Thyroid gland (tissue), 4 donors: Measurements from ENCODE around the gene EFTUD2. TPM values are rescaled to one million over a fixed set of nuclear protein-coding genes. Genes with fewer than 3 reads are reported as not detected.
A peak's percentile ranks its signal among the peaks of the same experiment; 100 is the strongest.

ENCODE experiments used
- DNase-seq, 2 donors: peaks; one replicate each; pipeline ENCODE4 v3.0.0-alpha.2; 2019
- H3K27ac ChIP-seq, 3 donors: fragments of 200-600 bp; sonication (generic); 1 replicate in 2 of 3; 2 replicates in 1 of 3; pipeline ENCODE4 v1.5.1; 2016 to 2019; ENCODE audit warnings: mild to moderate bottlenecking in 1 of 3, moderate library complexity in 1 of 3
- H3K27me3 ChIP-seq: fragments of 200-600 bp; sonication (generic); one replicate; pipeline ENCODE4 v1.5.1; 2019
- H3K36me3 ChIP-seq, 2 donors: fragments of 200-600 bp; sonication (generic); one replicate each; pipeline ENCODE4 v1.5.1; 2016 to 2019
- H3K4me1 ChIP-seq, 2 donors: fragments of 200-600 bp; sonication (generic); one replicate each; pipeline ENCODE4 v1.5.1; 2017 to 2019
- H3K4me3 ChIP-seq, 3 donors: fragments of 200-600 bp; sonication (generic); replicated peaks in 1 of 3; 1 replicate in 2 of 3; 2 replicates in 1 of 3; pipeline ENCODE4 v1.5.1; 2016; ENCODE audit warnings: mild to moderate bottlenecking in 1 of 3
- H3K9me3 ChIP-seq: fragments of 200-600 bp; sonication (generic); one replicate; pipeline ENCODE4 v1.5.1; 2017
- POLR2A ChIP-seq, 2 donors: fragments of 450-650 bp; IDR thresholded peaks; one replicate each; pipeline ENCODE4 v1.6.1; 2017; ENCODE audit warnings: antibody characterized with exemption in 2 of 2, mild to moderate bottlenecking in 2 of 2, moderate library complexity in 1 of 2
- WGBS, 2 donors: methylation state at CpG; one replicate each; pipeline ENCODE4 v1.1.5; 2017; 5-methylcytosine and 5-hydroxymethylcytosine counted together
- intact Hi-C: fragments of 100-400 bp; cut with DNase I; formaldehyde crosslinking; loops from one replicate; pipeline ENCODE4 v1.15.1; 2023
- total RNA-seq, 4 donors: library from RNA; depleted of rRNA; stranded (reverse); fragments of >200 nt; gene quantifications; one replicate each; pipeline ENCODE4 v1.2.3, GENCODE V29; 2016
- TF ChIP-seq, protein P1 (sequence below), 6 experiments: fragments of 200-600 bp in 3 of 6; fragments of 450-650 bp in 3 of 6; sonication (generic) in 3 of 6; IDR thresholded peaks; one replicate each; pipeline ENCODE4 v1.5.1; 2016 to 2019; ENCODE audit warnings: antibody characterized with exemption in 6 of 6, mild to moderate bottlenecking in 2 of 6, inconsistent platforms in 1 of 6, moderate library complexity in 1 of 6

The EFTUD2 gene
- total RNA-seq, 4 donors from 2014 or later = 49.2 to 110 (median 75.1) TPM

GRCh38 chr17:44911133-44912001, 12.1 kb upstream of the EFTUD2 start:
- H3K36me3 ChIP-seq = no peaks in the 10 kb centered on the region
- TF ChIP-seq, protein P1, sequence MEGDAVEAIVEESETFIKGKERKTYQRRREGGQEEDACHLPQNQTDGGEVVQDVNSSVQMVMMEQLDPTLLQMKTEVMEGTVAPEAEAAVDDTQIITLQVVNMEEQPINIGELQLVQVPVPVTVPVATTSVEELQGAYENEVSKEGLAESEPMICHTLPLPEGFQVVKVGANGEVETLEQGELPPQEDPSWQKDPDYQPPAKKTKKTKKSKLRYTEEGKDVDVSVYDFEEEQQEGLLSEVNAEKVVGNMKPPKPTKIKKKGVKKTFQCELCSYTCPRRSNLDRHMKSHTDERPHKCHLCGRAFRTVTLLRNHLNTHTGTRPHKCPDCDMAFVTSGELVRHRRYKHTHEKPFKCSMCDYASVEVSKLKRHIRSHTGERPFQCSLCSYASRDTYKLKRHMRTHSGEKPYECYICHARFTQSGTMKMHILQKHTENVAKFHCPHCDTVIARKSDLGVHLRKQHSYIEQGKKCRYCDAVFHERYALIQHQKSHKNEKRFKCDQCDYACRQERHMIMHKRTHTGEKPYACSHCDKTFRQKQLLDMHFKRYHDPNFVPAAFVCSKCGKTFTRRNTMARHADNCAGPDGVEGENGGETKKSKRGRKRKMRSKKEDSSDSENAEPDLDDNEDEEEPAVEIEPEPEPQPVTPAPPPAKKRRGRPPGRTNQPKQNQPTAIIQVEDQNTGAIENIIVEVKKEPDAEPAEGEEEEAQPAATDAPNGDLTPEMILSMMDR (IDR thresholded peaks at IDR 0.05) = peak in 4 of 6 experiments; percentile 35 to 56 (median 46)
- no peak for TF ChIP-seq POLR2A (IDR thresholded peaks at IDR 0.05)
- H3K9me3 ChIP-seq = no peaks in the 10 kb centered on the region
- intact Hi-C loops = no loop called here
- WGBS, 2 donors = 20 to 43% methylated on average over 9 to 25 of the region's 56 CpGs
- H3K27ac ChIP-seq = no peak overlapping the region
- no peaks in the 10 kb centered on the region for H3K27me3 ChIP-seq
- peak; percentile 74 for DNase-seq
- peak overlapping the region in 1 of 3 donors; percentile 9 for H3K4me3 ChIP-seq
- peaks cover 2 to 34% of the 10 kb centered on the region in 2 donors for H3K4me1 ChIP-seq

GRCh38 chr17:44910231-44911106, 11.2 kb upstream of the EFTUD2 start:
- DNase-seq = no peak
- Histone ChIP-seq H3K4me1 (peaks cover 0 to 25% of the 10 kb centered on the region in 2 donors), H3K9me3 (no peaks in the 10 kb centered on the region), H3K27me3 (no peaks in the 10 kb centered on the region), H3K27ac (no peak overlapping the region), H3K36me3 (no peaks in the 10 kb centered on the region), H3K4me3 (no peak overlapping the region)
- WGBS, 2 donors = 83 to 87% methylated on average over 13 of the region's 13 CpGs
- TF ChIP-seq, protein P1 (IDR thresholded peaks at IDR 0.05) = no peak
- no peak for TF ChIP-seq POLR2A (IDR thresholded peaks at IDR 0.05)
- intact Hi-C loops = no loop called here

GRCh38 chr17:44909681-44910144, 10.5 kb upstream of the EFTUD2 start:
- no peaks in the 10 kb centered on the region for H3K27me3 ChIP-seq
- H3K4me1 ChIP-seq = peaks cover 0 to 17% of the 10 kb centered on the region in 2 donors
- H3K9me3 ChIP-seq = no peaks in the 10 kb centered on the region
- H3K27ac ChIP-seq = no peak overlapping the region
- intact Hi-C loops = no loop called here
- WGBS, 2 donors = 74 to 78% methylated on average over 10 to 11 of the region's 11 CpGs
- no peak for DNase-seq
- no peaks in the 10 kb centered on the region for H3K36me3 ChIP-seq
- no peak overlapping the region for H3K4me3 ChIP-seq
- TF ChIP-seq POLR2A (IDR thresholded peaks at IDR 0.05) = no peak
- TF ChIP-seq, protein P1 (IDR thresholded peaks at IDR 0.05) = no peak

DNA sequence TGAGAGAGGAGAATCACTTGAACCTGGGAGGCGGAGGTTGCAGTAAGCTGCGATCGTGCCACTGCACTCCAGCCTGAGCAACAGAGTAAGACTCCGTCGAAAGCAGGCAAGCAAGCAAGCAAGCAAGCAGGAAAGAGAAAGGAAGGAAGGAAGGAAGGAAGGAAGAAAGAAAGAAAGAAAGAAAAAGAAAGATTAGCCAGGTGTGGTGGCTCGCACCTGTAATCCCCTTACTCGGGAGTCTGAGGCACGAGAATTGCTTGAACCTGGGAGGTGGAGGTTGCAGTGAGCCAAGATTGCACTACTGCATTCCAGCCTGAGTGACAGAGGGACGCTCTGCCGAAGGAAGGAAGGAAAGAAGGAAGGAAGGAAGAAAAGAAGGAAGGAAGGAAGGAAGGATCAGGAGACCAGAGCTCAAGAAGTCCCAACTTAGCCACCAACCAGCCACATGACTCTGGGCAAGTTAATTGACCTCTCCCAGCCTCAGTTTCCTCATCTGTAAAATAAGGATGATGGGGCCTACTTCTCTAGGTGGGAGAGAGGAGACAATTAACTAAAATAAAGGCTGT, 9.6 kb upstream of the EFTUD2 start:
- Histone ChIP-seq H3K4me1 (peaks cover 0 to 10% of the 10 kb centered on the region in 2 donors), H3K27ac (no peak overlapping the region), H3K27me3 (no peaks in the 10 kb centered on the region), H3K4me3 (no peak overlapping the region), H3K9me3 (no peaks in the 10 kb centered on the region), H3K36me3 (no peaks in the 10 kb centered on the region)
- 82 to 86% methylated on average over 10 of the region's 10 CpGs for WGBS, 2 donors
- TF ChIP-seq POLR2A (IDR thresholded peaks at IDR 0.05) = no peak
- TF ChIP-seq, protein P1 (IDR thresholded peaks at IDR 0.05) = no peak
- DNase-seq = no peak
- intact Hi-C loops = no loop called here
